H1 (cell line): ENCODE data around the gene SLCO2A1. TPM values are rescaled to one million over a fixed set of nuclear protein-coding genes. Genes with fewer than 3 reads are reported as not detected.

Experiments used
- ASH2L ChIP-seq: fragments of 200-600, 300-600 bp; sonication (generic); IDR thresholded peaks from one replicate; pipeline ENCODE4 v1.7.1; 2017; ENCODE audit warnings: low read length
- EZH2 ChIP-seq: fragments of 200-600 bp; sonication (generic); IDR thresholded peaks from 2 replicates; pipeline ENCODE4 v1.7.1; 2012; ENCODE audit warnings: low read depth, mild to moderate bottlenecking, moderate library complexity, low read length, inconsistent platforms; ENCODE audit not compliant: severe bottlenecking
- FOSL1 ChIP-seq: IDR thresholded peaks from 2 replicates; pipeline ENCODE4 v1.6.1; 2011; ENCODE audit warnings: mild to moderate bottlenecking, low read depth, low read length, moderate library complexity; ENCODE audit not compliant: insufficient read depth
- HDAC2 ChIP-seq, 2 experiments: fragments of 300-600 bp in 1 of 2; sonication (generic) in 1 of 2; IDR thresholded peaks; 2 replicates each; pipeline ENCODE4 v1.6.1; 2011 to 2012; ENCODE audit warnings: low read depth in 2 of 2, low read length in 2 of 2, mild to moderate bottlenecking in 2 of 2, moderate library complexity in 2 of 2, borderline replicate concordance in 1 of 2, inconsistent platforms in 1 of 2
- HDAC6 ChIP-seq: IDR thresholded peaks from one replicate; pipeline ENCODE4 v1.7.1; 2012; ENCODE audit warnings: low read depth, mild to moderate bottlenecking, inconsistent platforms, low read length, moderate library complexity
- NRF1 ChIP-seq: IDR thresholded peaks from 2 replicates; pipeline ENCODE4 v1.6.1; 2011; ENCODE audit warnings: mild to moderate bottlenecking, low read depth, low read length, improper control_type of control experiment
- POLR2A ChIP-seq, 2 experiments: IDR thresholded peaks; 1 replicate in 1 of 2; 2 replicates in 1 of 2; pipeline ENCODE4 v1.6.1; 2011; ENCODE audit warnings: low read depth in 2 of 2, low read length in 2 of 2, mild to moderate bottlenecking in 2 of 2; ENCODE audit errors: control extremely low read depth in 1 of 2
- POU5F1 ChIP-seq: IDR thresholded peaks from 2 replicates; pipeline ENCODE4 v1.6.1; 2011; ENCODE audit warnings: low read depth, mild to moderate bottlenecking, low read length, moderate library complexity
- RBBP5 ChIP-seq: IDR thresholded peaks from 2 replicates; pipeline ENCODE4 v1.7.1; 2012; ENCODE audit warnings: low read depth, mild to moderate bottlenecking, inconsistent platforms, low read length, moderate library complexity, borderline replicate concordance
- RNF2 ChIP-seq: fragments of 200-900, 300-1000 bp; sonication (generic); IDR thresholded peaks from 2 replicates; pipeline ENCODE4 v1.7.1; 2016; ENCODE audit warnings: borderline replicate concordance, low read depth, mild to moderate bottlenecking, antibody characterized with exemption, low read length; ENCODE audit not compliant: poor library complexity, severe bottlenecking; ENCODE audit errors: missing control alignments
- SIN3A ChIP-seq, 2 experiments: IDR thresholded peaks in 1 of 2; conservative IDR thresholded peaks in 1 of 2; 2 replicates each; pipeline ENCODE4 v1.6.1; 2011 to 2012; ENCODE audit warnings: low read length in 2 of 2, improper control_type of control experiment in 1 of 2, low read depth in 1 of 2, mild to moderate bottlenecking in 1 of 2
- SP1 ChIP-seq: IDR thresholded peaks from 2 replicates; pipeline ENCODE4 v1.6.1; 2011; ENCODE audit warnings: low read depth, low read length
- TAF7 ChIP-seq: optimal IDR thresholded peaks from 2 replicates; pipeline ENCODE3; 2011; ENCODE audit warnings: low read depth, mild to moderate bottlenecking, inconsistent platforms, low read length, moderate library complexity, borderline replicate concordance
- TCF12 ChIP-seq: IDR thresholded peaks from 2 replicates; pipeline ENCODE4 v1.6.1; 2011; ENCODE audit warnings: low read depth, mild to moderate bottlenecking, low read length
- TEAD4 ChIP-seq: IDR thresholded peaks from 2 replicates; pipeline ENCODE4 v1.6.1; 2012; ENCODE audit warnings: low read depth, low read length, inconsistent platforms, mixed read lengths
- ZNF274 ChIP-seq: IDR thresholded peaks from 2 replicates; pipeline ENCODE4 v1.7.0; 2012; ENCODE audit warnings: low read length, borderline replicate concordance; ENCODE audit errors: extremely low read depth
- polyA plus RNA-seq, 7 experiments: library from polyadenylated mRNA; depleted of rRNA in 3 of 7; stranded (reverse) in 5 of 7; unstranded in 2 of 7; fragments of >200 nt in 5 of 7; fragments of 200-250 nt in 2 of 7; gene quantifications; 1 replicate in 5 of 7; 2 replicates in 1 of 7; 4 replicates in 1 of 7; pipeline versions ENCODE4 v1.2.1 to v1.2.3, GENCODE V29; 2011 to 2013; ENCODE audit warnings: missing spikeins in 2 of 7, mixed read lengths in 2 of 7
- total RNA-seq: library from RNA; stranded (reverse); fragmentation: NEBNext Ultra II Directional; extraction: Animal tissue kit (Norgen Biotek cat#: 25700); gene quantifications from 2 replicates; pipeline ENCODE4 v1.2.1, GENCODE V29; 2021
- TF ChIP-seq, protein P1 (sequence below): IDR thresholded peaks from 2 replicates; pipeline ENCODE4 v1.6.1; 2011; ENCODE audit warnings: low read depth, mild to moderate bottlenecking, low read length; ENCODE audit not compliant: insufficient read depth

The SLCO2A1 gene
- total and polyA plus RNA-seq, 2 of the 8 experiments (the other 6 are each of a cell fraction or from before 2014, with no cell fraction given), result 1.1 to 2.3 TPM

DNA sequence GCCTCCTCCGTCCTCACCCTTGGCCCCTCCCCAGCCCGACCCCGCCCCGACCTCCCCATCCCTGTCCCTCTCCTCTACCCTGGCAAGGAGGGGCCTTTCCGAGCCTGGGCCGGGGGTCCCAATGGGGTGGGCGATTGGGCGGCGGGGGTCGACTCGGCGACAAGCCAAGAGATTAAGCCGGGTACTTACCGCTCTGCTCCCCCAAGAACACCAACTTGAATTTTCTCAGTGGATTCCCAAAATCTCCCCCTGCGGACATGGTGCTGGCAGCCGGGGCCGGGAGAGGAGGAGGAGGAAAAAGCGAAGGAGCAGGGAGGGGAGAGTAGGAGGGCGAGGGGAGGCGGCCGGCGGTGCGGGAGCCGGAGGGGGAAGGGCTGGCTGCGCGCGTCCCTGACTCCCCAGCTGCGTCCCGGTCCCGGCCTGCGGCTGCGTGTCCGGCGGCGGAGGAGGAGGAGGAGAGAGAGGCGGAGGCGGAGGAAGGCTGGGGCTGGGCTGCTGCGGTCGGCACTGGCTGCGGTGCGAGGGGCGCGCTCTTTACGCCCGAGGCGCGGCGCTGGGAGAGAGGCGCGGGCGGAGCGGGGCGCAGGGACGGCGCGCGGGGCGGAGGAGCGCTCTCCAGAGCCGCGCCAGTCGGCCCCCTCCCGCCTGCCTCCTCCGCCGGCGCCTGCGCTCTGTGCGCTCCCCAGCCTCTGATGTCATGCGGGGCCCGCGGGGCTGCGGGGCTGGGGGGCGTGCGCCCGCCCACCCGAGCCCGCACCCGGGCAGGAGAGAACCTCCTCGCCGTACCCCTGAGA, 134.3 kb downstream of the SLCO2A1 start, which contains the start of gene RAB6B (continued):
- TF ChIP-seq HDAC6 (no peak), NRF1 (peak; percentile 43; the same call in 1 of the 2 replicates), HDAC2 (IDR thresholded peaks at IDR 0.05; ENCODE audit: borderline replicate concordance in 1 of 2, low read depth in 2 of 2, low read length in 2 of 2) (no peak), EZH2 (no peak), SIN3A (conservative IDR thresholded peaks at IDR 0.05 in 1 of 2, IDR thresholded peaks at IDR 0.05 in 1 of 2; ENCODE audit: low read depth in 1 of 2, low read length in 2 of 2) (0 out of 4 replicates have a peak, but pooled peaks of 1 of the 2 experiments have one; percentile 47), RNF2 (no peak), TAF7 (no peak), POLR2A (IDR thresholded peaks at IDR 0.05; ENCODE audit: control extremely low read depth in 1 of 2, low read depth in 2 of 2, low read length in 2 of 2) (no peak), FOSL1 (no peak), ZNF274 (no peak), POU5F1 (no peak), RBBP5 (peak; percentile 89), SP1 (no peak), TEAD4 (peak; percentile 88), ASH2L (peak; percentile 86), TCF12 (no peak)
- TF ChIP-seq, protein P1, sequence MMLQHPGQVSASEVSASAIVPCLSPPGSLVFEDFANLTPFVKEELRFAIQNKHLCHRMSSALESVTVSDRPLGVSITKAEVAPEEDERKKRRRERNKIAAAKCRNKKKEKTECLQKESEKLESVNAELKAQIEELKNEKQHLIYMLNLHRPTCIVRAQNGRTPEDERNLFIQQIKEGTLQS, result no peak
